Cardiac fibroblast (primary cell): Measurements from ENCODE around the gene CFAP45.

Experiments
- DNase-seq, 2 donors: peaks; one replicate each; pipeline versions ENCODE4 v3.0.0 to v3.0.0-alpha.2; 2010; ENCODE audit warnings: low read depth in 2 of 2
- H3K4me3 ChIP-seq, 2 donors: replicated peaks in 1 of 2; 1 replicate in 1 of 2; 2 replicates in 1 of 2; pipeline ENCODE4 v1.5.1; 2011; ENCODE audit warnings: low read depth in 2 of 2, low read length in 2 of 2, mild to moderate bottlenecking in 2 of 2, moderate library complexity in 1 of 2
- TF ChIP-seq, protein P1 (sequence below): IDR thresholded peaks from one replicate; pipeline ENCODE4 v1.5.1; 2011; ENCODE audit warnings: low read depth, mild to moderate bottlenecking, low read length, inconsistent platforms

Gene CFAP45

DNA sequence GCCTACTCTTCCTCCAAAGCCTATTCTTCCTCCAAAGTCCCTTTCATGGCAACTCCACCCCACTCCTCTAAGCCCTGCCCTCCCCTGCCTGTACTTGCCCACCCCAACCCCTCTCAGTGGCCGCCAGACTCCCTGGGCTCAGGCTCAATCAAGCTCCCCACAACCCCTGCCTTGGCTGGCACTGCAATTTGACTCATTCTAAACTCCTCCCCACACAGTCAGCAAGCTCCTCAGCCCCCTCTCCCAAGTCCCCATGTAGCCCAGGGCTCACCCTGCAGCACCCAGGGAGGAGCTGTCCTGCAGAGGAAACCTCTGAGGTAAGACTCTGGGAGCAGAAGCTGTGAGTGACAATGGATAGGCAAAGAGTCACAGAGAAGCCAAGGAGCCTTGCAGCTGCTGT, 33.9 kb downstream of the CFAP45 start:
- no peak for DNase-seq
- H3K4me3 ChIP-seq: no peak overlapping the region
- TF ChIP-seq, protein P1, sequence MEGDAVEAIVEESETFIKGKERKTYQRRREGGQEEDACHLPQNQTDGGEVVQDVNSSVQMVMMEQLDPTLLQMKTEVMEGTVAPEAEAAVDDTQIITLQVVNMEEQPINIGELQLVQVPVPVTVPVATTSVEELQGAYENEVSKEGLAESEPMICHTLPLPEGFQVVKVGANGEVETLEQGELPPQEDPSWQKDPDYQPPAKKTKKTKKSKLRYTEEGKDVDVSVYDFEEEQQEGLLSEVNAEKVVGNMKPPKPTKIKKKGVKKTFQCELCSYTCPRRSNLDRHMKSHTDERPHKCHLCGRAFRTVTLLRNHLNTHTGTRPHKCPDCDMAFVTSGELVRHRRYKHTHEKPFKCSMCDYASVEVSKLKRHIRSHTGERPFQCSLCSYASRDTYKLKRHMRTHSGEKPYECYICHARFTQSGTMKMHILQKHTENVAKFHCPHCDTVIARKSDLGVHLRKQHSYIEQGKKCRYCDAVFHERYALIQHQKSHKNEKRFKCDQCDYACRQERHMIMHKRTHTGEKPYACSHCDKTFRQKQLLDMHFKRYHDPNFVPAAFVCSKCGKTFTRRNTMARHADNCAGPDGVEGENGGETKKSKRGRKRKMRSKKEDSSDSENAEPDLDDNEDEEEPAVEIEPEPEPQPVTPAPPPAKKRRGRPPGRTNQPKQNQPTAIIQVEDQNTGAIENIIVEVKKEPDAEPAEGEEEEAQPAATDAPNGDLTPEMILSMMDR: no peak

GRCh38 chr1:159864262-159864661, 35.7 kb downstream of the CFAP45 start:
- DNase-seq: no peak
- TF ChIP-seq, protein P1: no peak
- H3K4me3 ChIP-seq: no peak overlapping the region

DNA sequence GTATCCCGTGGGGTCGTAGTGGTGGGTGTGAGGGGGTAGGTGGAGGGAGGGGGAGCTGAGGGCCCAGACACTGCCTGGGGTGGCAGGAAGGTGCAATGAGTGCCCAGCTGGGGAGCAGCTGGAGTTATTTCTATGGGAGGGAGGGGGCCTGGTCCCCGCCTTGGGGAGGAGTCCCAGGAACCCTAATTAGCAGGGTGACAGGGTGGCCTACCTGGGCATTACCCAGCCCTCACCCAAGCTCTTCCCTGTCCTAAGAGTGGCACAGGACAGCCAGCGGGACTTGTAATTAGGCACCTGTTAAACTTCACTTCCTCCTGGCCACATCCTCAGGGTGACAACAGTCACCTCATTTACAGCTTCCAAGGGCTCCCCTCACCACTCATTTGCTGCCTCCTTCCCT, 37.4 kb downstream of the CFAP45 start, which contains the start of gene VSIG8:
Gene VSIG8, minus strand, starts transcription at position 101 of the 400 bp plus-strand sequence. CDS start 136 bp downstream, outside the sequence.
- no peak for DNase-seq
- TF ChIP-seq, protein P1: no peak
- H3K4me3 ChIP-seq: no peak within 1 kb of the TSS

DNA sequence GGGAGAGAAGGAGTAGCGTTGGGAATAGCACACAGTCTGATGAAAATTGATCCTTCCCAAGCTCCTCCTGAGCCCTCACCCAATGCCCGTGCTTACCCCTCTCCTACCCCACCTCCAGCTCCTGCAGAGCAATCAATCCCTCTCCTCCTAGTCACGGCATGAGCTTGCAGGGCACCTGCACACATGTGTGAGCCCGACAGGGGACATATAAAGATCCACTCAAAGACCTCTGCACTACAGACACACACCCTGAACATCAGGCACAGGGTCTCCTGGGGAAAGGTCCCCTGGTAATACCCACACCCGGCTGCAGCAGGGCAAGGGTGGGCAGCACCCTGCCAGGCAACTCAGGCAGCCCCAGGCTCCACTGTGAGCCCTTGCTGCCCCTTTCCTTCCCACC, 37.9 kb downstream of the CFAP45 start:
- no peak for DNase-seq
- TF ChIP-seq, protein P1: no peak

DNA sequence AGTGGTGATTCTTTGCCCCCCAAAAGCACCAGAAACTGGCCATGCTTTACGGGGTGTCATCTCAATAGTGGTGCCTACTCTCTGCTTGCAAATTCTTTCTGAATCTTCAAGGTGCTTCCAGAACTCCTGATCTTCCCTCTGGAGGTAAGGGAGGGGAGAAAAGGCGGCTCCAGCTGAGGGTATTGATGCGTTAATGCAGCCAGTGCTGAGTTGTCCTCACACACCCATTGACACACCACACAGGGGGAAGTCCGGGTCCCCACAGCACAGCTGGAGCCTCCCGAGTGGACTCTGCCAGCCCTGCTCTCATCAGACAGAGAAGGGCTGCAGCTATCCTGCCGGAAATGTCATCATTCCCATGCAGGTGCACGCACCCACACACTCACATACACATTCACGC, 38.7 kb downstream of the CFAP45 start:
- no peak overlapping the region for H3K4me3 ChIP-seq
- DNase-seq: no peak
- TF ChIP-seq, protein P1: no peak

More for the DNA sequence above, 37.9 kb downstream of the CFAP45 start:
- H3K4me3 ChIP-seq: no peak overlapping the region

DNA sequence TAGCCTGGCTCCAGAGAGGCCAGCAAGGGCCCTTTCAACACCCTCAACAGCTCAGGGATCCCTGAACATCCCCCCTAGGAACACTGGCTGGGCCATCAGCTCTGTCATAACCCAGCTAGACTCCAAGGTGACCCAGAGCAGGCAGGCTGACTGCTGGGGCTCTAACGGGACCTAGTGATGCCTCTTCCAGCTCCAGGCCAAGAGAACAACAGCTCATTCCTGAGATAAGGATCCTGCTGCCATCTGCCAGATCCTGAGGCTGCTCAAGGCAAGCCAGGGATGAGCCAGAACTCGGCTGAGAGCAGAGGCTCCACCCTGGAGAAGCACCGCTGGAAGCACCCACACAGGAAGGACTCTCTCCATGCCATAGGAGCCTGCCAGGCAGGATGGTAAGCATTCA, 39.5 kb downstream of the CFAP45 start:
- DNase-seq: peak in 1 of 2 donors; percentile 33
- TF ChIP-seq, protein P1: no peak

DNA sequence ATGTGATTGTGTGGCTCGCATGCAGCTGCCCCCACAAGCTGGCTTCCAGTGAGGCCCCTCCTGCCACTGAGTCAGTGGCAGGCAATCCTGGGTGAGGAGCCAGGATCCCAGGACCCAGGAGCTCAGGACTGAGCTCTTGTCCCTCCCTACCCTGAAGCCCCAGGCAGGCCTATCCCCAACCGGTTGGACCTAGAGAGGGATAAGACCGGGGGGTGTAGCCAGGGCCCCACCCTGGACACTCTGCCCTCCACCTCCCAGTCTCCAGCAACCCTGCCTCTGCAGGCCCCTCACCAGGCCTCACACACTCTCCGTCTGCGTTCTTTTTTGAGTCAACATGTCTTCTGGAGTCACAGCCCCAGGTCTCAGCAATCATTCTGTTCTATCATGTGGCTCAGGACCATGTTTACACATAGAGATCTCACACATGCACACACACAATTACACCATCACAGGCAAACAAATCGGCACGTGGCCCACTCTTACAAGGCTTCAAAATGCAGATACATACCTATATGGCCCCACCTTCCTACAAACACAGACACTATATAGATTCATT, 40.1 kb downstream of the CFAP45 start:
- no peak overlapping the region for H3K4me3 ChIP-seq
- TF ChIP-seq, protein P1: no peak
- no peak for DNase-seq

More for the DNA sequence above, 39.5 kb downstream of the CFAP45 start:
- no peak overlapping the region for H3K4me3 ChIP-seq
